Chondrocyte (in vitro differentiated cells): ENCODE results near the gene EEF2. TPM values are rescaled to one million over a fixed set of nuclear protein-coding genes. Genes with fewer than 3 reads are reported as not detected.

Experiments
- DNase-seq: peaks from one replicate; pipeline ENCODE4 v3.0.0; 2021; ENCODE audit warnings: mixed read lengths, low spot score
- H3K27ac Mint-ChIP-seq: one replicate; pipeline ENCODE4 v1.8.0; 2021; ENCODE audit warnings: mild to moderate bottlenecking, moderate library complexity, mixed read lengths; ENCODE audit not compliant: unreplicated experiment
- H3K27me3 Mint-ChIP-seq: 2 replicates; pipeline ENCODE4 v1.8.0; 2021; ENCODE audit warnings: low read depth, mixed read lengths
- H3K36me3 Mint-ChIP-seq: 2 replicates; pipeline ENCODE4 v1.8.0; 2021; ENCODE audit warnings: low read depth, mixed read lengths
- H3K4me1 Mint-ChIP-seq: 2 replicates; pipeline ENCODE4 v1.8.0; 2021; ENCODE audit warnings: low read depth, mild to moderate bottlenecking, mixed read lengths
- H3K4me3 Mint-ChIP-seq: one replicate; pipeline ENCODE4 v1.8.0; 2021; ENCODE audit warnings: mild to moderate bottlenecking, moderate library complexity, mixed read lengths; ENCODE audit not compliant: unreplicated experiment
- H3K9me3 Mint-ChIP-seq: 2 replicates; pipeline ENCODE4 v1.8.0; 2021; ENCODE audit warnings: low read depth, mixed read lengths
- total RNA-seq: library from RNA; stranded (reverse); gene quantifications from 3 replicates; pipeline ENCODE4 v1.2.1, GENCODE V29; 2021
- TF ChIP-seq, protein P1 (sequence below): fragments of 200-600 bp; sonication (generic); IDR thresholded peaks from 2 replicates; pipeline ENCODE4 v1.5.0; 2021; ENCODE audit warnings: antibody characterized with exemption, mild to moderate bottlenecking, moderate library complexity

EEF2 gene
- total RNA-seq, 1 donor from 2014 or later = 2,370 TPM

DNA sequence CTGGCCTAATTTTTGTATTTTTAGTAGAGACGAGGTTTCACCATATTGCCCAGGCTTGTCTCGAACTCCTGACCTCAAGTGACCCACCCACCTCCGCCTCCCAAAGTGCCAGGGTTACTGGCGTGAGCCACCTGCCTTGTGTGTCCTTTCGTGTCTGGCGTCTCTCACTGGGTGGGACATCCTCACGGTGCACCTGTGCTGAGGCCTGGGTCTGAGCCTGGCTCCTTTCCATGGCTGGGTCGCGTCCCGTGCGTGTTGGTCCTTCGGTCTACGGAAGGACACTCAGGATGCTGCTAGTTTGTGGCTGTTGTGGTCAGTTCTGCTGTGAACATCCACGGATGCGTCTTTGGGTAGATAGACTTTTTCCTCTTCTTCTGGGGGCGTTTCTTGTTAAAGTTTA, 41.9 kb upstream of the EEF2 start:
- no peak overlapping the region for H3K4me3 Mint-ChIP-seq
- DNase-seq = peak; percentile 69
- no peaks in the 10 kb centered on the region for H3K4me1 Mint-ChIP-seq
- TF ChIP-seq, protein P1, sequence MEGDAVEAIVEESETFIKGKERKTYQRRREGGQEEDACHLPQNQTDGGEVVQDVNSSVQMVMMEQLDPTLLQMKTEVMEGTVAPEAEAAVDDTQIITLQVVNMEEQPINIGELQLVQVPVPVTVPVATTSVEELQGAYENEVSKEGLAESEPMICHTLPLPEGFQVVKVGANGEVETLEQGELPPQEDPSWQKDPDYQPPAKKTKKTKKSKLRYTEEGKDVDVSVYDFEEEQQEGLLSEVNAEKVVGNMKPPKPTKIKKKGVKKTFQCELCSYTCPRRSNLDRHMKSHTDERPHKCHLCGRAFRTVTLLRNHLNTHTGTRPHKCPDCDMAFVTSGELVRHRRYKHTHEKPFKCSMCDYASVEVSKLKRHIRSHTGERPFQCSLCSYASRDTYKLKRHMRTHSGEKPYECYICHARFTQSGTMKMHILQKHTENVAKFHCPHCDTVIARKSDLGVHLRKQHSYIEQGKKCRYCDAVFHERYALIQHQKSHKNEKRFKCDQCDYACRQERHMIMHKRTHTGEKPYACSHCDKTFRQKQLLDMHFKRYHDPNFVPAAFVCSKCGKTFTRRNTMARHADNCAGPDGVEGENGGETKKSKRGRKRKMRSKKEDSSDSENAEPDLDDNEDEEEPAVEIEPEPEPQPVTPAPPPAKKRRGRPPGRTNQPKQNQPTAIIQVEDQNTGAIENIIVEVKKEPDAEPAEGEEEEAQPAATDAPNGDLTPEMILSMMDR = no peak
- no peaks in the 10 kb centered on the region for H3K27me3 Mint-ChIP-seq
- H3K27ac Mint-ChIP-seq = no peak overlapping the region
- peaks cover 6% of the 10 kb centered on the region for H3K36me3 Mint-ChIP-seq
- no peaks in the 10 kb centered on the region for H3K9me3 Mint-ChIP-seq

DNA sequence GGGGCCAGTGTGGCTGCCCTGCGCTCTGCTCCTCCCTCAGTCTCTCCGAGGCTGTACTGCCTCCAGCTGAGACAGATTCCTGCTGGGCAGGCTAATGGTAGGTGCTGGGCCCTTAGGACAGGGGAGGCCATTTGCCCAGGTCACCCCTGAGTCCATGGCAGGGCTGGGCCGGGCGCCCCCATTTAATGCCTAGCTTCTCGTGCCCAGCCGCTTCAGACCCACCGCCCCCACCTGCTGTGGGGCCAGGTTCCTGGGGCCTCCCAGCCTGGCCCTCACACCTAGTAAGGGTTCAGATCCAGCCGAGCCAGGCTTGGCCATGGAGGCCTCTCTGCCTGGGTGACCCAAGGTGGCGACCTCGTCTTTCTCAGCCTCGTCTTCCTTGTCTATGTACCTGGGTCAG, 40.1 kb upstream of the EEF2 start:
- Mint-ChIP-seq H3K9me3 (no peaks in the 10 kb centered on the region), H3K36me3 (peaks cover 12% of the 10 kb centered on the region), H3K27me3 (no peaks in the 10 kb centered on the region), H3K4me1 (no peaks in the 10 kb centered on the region), H3K27ac (no peak overlapping the region), H3K4me3 (no peak overlapping the region)
- TF ChIP-seq, protein P1 = no peak
- no peak for DNase-seq

DNA sequence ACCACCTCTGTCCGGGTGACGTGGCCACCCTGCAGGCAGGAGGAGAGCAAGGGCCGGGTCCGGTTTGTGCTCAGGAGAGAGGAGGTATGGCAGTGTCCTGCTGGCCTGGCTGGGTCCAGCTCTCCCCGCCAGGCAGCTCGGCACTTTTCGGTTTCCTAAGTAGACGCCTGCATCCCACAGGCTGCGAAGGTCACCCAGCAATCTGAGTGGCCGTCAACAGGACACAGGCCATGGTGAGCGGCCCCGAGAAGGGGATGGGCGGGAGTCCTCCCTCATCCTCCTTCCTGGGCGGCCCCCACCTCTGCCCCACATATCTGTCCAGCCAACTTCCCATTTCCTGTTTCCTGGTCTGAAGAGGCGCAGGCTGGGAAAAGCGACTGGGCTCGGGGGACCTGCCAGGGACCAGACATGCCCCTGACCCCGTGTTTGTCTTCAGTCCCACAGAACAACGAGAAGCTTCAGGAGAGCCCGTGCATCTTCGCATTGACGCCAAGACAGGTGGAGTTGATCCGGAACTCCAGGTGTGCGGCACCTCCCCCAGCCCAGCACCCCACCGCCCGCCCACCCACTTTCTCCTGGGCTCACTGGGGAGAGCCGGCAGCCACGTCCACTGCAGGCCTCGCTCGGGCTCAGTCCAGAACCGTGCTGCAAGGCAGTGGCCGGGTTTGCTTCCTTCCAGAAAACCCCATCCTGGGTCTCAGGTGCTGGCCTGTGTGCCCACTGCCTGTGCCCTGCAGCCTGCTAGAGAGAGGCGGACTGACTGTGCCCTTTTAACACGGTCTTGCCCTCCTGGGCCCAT, 38.5 kb upstream of the EEF2 start:
- no peaks in the 10 kb centered on the region for H3K4me1 Mint-ChIP-seq
- TF ChIP-seq, protein P1 = no peak
- no peak for DNase-seq
- H3K4me3 Mint-ChIP-seq = no peak overlapping the region
- no peaks in the 10 kb centered on the region for H3K9me3 Mint-ChIP-seq
- H3K36me3 Mint-ChIP-seq = peaks cover 10% of the 10 kb centered on the region
- H3K27me3 Mint-ChIP-seq = no peaks in the 10 kb centered on the region
- no peak overlapping the region for H3K27ac Mint-ChIP-seq

DNA sequence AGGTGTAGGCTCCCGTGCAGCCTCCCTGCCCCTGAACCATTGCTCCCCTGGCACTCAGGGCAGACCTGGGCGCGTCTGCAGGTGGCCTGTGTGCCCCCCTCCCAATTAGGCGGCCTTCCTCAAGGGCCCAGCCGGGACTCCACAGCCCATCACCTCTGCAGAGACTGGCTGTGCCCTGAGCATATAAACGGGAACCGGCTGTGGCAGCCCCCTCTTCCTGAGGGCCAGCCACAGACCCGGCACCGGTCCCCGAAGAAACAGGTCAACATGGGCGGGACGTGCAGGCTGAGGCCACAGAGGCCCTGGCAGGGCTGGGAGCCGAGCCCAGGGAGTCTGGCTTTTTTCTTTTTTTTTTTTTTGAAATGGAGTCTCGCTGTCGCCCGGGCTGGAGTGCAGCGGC, 34.3 kb upstream of the EEF2 start:
- Mint-ChIP-seq H3K36me3 (peaks cover 7% of the 10 kb centered on the region), H3K27me3 (no peaks in the 10 kb centered on the region), H3K4me3 (no peak overlapping the region), H3K9me3 (no peaks in the 10 kb centered on the region), H3K4me1 (no peaks in the 10 kb centered on the region), H3K27ac (no peak overlapping the region)
- TF ChIP-seq, protein P1 = no peak
- no peak for DNase-seq

DNA sequence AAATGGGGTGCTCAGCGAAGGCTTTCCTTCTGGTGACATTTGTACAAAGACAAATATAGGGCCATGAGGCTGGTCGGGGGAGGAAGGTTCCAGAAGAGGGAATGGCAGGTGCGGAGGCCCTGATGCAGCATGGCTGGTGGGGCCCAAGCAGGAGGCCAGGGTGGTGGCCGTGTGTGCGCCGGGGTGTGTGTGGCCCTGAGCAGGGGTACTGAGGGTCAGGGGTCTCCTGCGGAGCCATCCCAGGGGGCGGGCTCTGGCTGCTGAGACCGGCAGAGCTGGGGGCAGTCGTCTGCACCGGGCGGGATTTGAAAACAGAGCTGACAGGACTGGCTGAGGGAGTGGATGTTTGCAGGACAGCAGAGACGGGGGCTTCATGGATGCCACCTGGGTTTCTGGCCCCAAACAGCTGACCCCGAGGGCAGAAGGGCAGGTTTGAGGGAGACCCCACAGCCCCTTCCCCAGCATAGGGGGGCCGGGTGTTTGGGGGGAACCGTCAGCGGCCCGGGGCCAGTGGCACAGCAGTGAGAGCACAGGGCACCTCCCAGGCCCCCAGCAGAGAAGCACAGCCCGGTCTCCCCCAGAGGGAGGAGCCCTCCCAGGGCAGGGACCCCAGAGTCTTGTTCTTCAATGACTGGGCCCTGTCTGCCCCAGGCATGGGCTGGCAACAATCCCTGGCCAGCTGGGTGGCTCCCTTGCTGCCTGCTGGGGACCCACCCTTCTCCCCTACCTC, 33.7 kb upstream of the EEF2 start:
- Mint-ChIP-seq H3K4me3 (no peak overlapping the region), H3K4me1 (no peaks in the 10 kb centered on the region), H3K27me3 (no peaks in the 10 kb centered on the region), H3K36me3 (peaks cover 8% of the 10 kb centered on the region), H3K9me3 (no peaks in the 10 kb centered on the region), H3K27ac (no peak overlapping the region)
- TF ChIP-seq, protein P1 = no peak
- peak; percentile 83 for DNase-seq
